Mesendoderm (in vitro differentiated cells): Measurements from ENCODE around the gene FRAT2.

Experiments
- DNase-seq: peaks from one replicate; pipeline ENCODE4 v3.0.0; 2013
- H2AK5ac ChIP-seq: 2 replicates; pipeline ENCODE4 v1.6.1; 2013; ENCODE audit warnings: low read length, inconsistent platforms
- H2BK120ac ChIP-seq: 2 replicates; pipeline ENCODE4 v1.6.1; 2013; ENCODE audit warnings: low read depth, mild to moderate bottlenecking, low read length, moderate library complexity, mixed read lengths
- H2BK15ac ChIP-seq: replicated peaks from 2 replicates; pipeline ENCODE4 v1.6.1; 2013; ENCODE audit warnings: low read depth, mild to moderate bottlenecking, moderate library complexity
- H2BK5ac ChIP-seq: 2 replicates; pipeline ENCODE4 v1.6.1; 2013; ENCODE audit warnings: low read length, inconsistent platforms
- H3K18ac ChIP-seq: 2 replicates; pipeline ENCODE4 v1.6.1; 2013; ENCODE audit warnings: mild to moderate bottlenecking, low read length, mixed read lengths
- H3K23ac ChIP-seq: one replicate; pipeline ENCODE4 v1.6.1; 2013; ENCODE audit warnings: low read length
- H3K27ac ChIP-seq: 2 replicates; pipeline ENCODE4 v1.5.1; 2013; ENCODE audit warnings: low read depth, mild to moderate bottlenecking, inconsistent platforms, low read length, moderate library complexity
- H3K27me3 ChIP-seq: 2 replicates; pipeline ENCODE4 v1.6.1; 2013; ENCODE audit warnings: low read length, control low read depth, mild to moderate bottlenecking, inconsistent platforms; ENCODE audit not compliant: insufficient read depth, poor library complexity
- H3K36me3 ChIP-seq: 2 replicates; pipeline ENCODE4 v1.6.1; 2013; ENCODE audit warnings: low read length, inconsistent platforms; ENCODE audit not compliant: control insufficient read depth, insufficient read depth
- H3K4ac ChIP-seq: one replicate; pipeline ENCODE4 v1.6.1; 2013; ENCODE audit warnings: low read depth, mild to moderate bottlenecking, low read length, moderate library complexity
- H3K4me1 ChIP-seq: 2 replicates; pipeline ENCODE4 v1.6.1; 2013; ENCODE audit warnings: low read depth, low read length, inconsistent platforms; ENCODE audit not compliant: control insufficient read depth
- H3K4me2 ChIP-seq: 2 replicates; pipeline ENCODE4 v1.6.1; 2013; ENCODE audit warnings: low read length
- H3K4me3 ChIP-seq: 2 replicates; pipeline ENCODE4 v1.5.1; 2013; ENCODE audit warnings: mild to moderate bottlenecking, low read length
- H3K56ac ChIP-seq: one replicate; pipeline ENCODE4 v1.6.1; 2013; ENCODE audit warnings: low read length
- H3K79me1 ChIP-seq: 2 replicates; pipeline ENCODE4 v1.6.1; 2013; ENCODE audit warnings: low read length, inconsistent platforms
- H3K79me2 ChIP-seq: 2 replicates; pipeline ENCODE4 v1.6.1; 2013; ENCODE audit warnings: mild to moderate bottlenecking, low read length; ENCODE audit not compliant: control insufficient read depth, insufficient read depth
- H3K9ac ChIP-seq: 2 replicates; pipeline ENCODE4 v1.6.1; 2013; ENCODE audit warnings: low read length, inconsistent platforms
- H4K5ac ChIP-seq: one replicate; pipeline ENCODE4 v1.6.1; 2013; ENCODE audit warnings: low read length
- H4K8ac ChIP-seq: one replicate; pipeline ENCODE4 v1.6.1; 2013; ENCODE audit warnings: low read depth, mild to moderate bottlenecking, control low read depth, low read length, moderate library complexity
- WGBS: extraction: QIAGEN DNeasy Blood & Tissue Kit; methylation state at CpG from one replicate; pipeline ENCODE4 v1.1.7; 2013; ENCODE audit warnings: low lambda C conversion rate, missing lambda C conversion rate; ENCODE audit not compliant: insufficient coverage; ENCODE audit errors: extremely low coverage; 5-methylcytosine and 5-hydroxymethylcytosine counted together

The FRAT2 gene

DNA sequence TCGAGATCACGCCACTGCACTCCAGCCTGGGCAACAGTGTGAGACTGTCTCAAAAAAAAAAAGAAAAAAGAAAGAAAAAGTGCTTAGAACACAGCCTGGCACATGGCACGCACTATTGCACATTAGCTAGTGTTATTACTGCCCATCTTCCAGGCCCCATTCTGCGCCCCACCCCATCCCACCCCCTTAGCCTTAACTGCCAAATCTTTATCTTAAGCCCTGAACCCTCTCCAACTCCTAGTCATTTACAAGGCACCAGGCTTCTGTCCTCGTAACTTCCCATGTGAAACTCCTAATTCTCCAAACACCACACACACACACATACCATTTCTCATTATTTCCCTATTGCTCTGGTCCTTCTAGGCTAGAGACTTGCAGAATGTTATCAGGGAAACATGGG is 4.8 kb downstream of the FRAT2 start:
- H3K4me2 ChIP-seq = no peak overlapping the region
- no peak overlapping the region for H3K27ac ChIP-seq
- H3K4ac ChIP-seq = no peak overlapping the region
- H2AK5ac ChIP-seq = no peak overlapping the region
- peaks cover 6% of the 10 kb centered on the region for H3K79me2 ChIP-seq
- H3K4me3 ChIP-seq = no peak overlapping the region
- no peaks in the 10 kb centered on the region for H3K27me3 ChIP-seq
- H2BK15ac ChIP-seq = no peak overlapping the region
- H3K9ac ChIP-seq = no peak overlapping the region
- H3K23ac ChIP-seq = no peak overlapping the region
- peaks cover 6% of the 10 kb centered on the region for H3K4me1 ChIP-seq
- peaks cover 6% of the 10 kb centered on the region for H3K79me1 ChIP-seq
- H2BK120ac ChIP-seq = no peak overlapping the region
- H4K5ac ChIP-seq = no peak overlapping the region
- H2BK5ac ChIP-seq = no peak overlapping the region
- H3K36me3 ChIP-seq = no peaks in the 10 kb centered on the region
- no peak overlapping the region for H3K56ac ChIP-seq
- no peak overlapping the region for H3K18ac ChIP-seq
- WGBS = no CpG with 5 or more reads among the region's 5 CpGs
- H4K8ac ChIP-seq = no peak overlapping the region
- DNase-seq = no peak

GRCh38 chr10:97328646-97329453 is 5.7 kb downstream of the FRAT2 start:
- no peak for DNase-seq
- H3K27ac ChIP-seq = no peak overlapping the region

DNA sequence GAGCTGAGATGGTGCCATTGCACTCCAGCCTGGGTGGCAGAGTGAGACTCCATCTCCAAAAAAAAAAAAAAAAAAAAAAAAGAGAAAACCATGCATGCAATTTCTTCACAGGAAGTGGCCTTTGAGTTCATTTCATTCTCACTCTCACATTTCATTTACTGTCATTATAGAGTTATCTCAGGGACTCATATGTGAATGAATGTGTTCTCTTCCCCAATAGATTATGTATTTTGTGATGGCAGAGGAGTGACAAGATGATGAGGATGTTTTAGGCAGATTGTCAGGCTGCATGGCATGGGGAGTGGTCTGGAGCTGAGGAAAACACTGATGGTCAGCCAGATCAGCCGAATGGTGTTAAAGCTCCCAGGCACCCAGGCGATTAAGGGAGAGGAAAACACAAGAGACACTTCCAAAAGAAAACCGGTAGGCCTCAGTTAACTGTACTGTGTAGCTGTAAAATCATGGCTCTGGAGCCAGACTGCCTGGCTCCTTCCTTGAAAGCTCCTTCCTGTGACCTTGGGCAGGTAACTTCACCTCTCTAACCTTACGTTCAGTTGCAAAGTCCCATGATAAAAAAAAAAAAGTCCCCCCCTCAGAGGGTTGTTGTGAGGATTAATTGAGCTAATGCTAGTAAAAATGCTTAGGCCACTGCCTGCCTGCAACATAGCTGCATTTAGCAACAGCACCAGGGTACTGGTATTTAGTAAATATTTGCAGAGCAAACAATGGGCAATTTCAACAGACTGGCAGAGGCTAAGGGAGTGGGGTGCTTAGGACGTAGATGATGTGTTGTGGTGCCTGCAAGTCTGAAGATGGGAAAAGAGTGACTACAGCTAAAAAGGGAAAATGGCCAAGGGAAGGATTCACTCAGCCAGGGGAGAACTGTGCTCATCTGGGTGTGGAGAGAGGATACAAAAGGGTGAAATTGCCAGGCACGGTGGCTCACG is 6.9 kb downstream of the FRAT2 start:
- H2BK120ac ChIP-seq = no peak overlapping the region
- no peak overlapping the region for H4K5ac ChIP-seq
- no peak for DNase-seq
- no CpG with 5 or more reads among the region's 7 CpGs for WGBS
- no peak overlapping the region for H3K27ac ChIP-seq
- H3K4ac ChIP-seq = no peak overlapping the region
- H3K23ac ChIP-seq = no peak overlapping the region
- H3K4me2 ChIP-seq = no peak overlapping the region
- H3K27me3 ChIP-seq = no peaks in the 10 kb centered on the region
- peaks cover 6% of the 10 kb centered on the region for H3K79me1 ChIP-seq
- H3K79me2 ChIP-seq = peaks cover 5% of the 10 kb centered on the region
- H3K4me1 ChIP-seq = peaks cover 6% of the 10 kb centered on the region
- H3K4me3 ChIP-seq = no peak overlapping the region
- peak overlapping the region; percentile 15 for H3K56ac ChIP-seq
- peak overlapping the region; percentile 16 for H3K9ac ChIP-seq
- H3K36me3 ChIP-seq = no peaks in the 10 kb centered on the region
- no peak overlapping the region for H2AK5ac ChIP-seq
- H2BK15ac ChIP-seq = no peak overlapping the region
- H3K18ac ChIP-seq = no peak overlapping the region
- H2BK5ac ChIP-seq = no peak overlapping the region
- no peak overlapping the region for H4K8ac ChIP-seq

More at GRCh38 chr10:97328646-97329453, 5.7 kb downstream of the FRAT2 start:
- H2AK5ac ChIP-seq = no peak overlapping the region
- peaks cover 6% of the 10 kb centered on the region for H3K79me1 ChIP-seq
- no peak overlapping the region for H4K5ac ChIP-seq
- peaks cover 6% of the 10 kb centered on the region for H3K79me2 ChIP-seq
- H3K56ac ChIP-seq = peak overlapping the region; percentile 19
- H2BK5ac ChIP-seq = no peak overlapping the region
- H3K9ac ChIP-seq = no peak overlapping the region
- peaks cover 6% of the 10 kb centered on the region for H3K4me1 ChIP-seq
- no peak overlapping the region for H3K4me2 ChIP-seq
- no peaks in the 10 kb centered on the region for H3K27me3 ChIP-seq
- no peak overlapping the region for H4K8ac ChIP-seq
- WGBS = no CpG with 5 or more reads among the region's 3 CpGs
- peak overlapping the region; percentile 57 for H3K23ac ChIP-seq
- no peak overlapping the region for H3K18ac ChIP-seq
- no peak overlapping the region for H2BK15ac ChIP-seq
- no peak overlapping the region for H2BK120ac ChIP-seq
- no peaks in the 10 kb centered on the region for H3K36me3 ChIP-seq
- no peak overlapping the region for H3K4me3 ChIP-seq
- H3K4ac ChIP-seq = no peak overlapping the region

- H3K4me3 ChIP-seq = no peak overlapping the region
Observed at GRCh38 chr10:97325754-97326153, 8.8 kb downstream of the FRAT2 start.

GRCh38 chr10:97323501-97323900 is 11.0 kb downstream of the FRAT2 start:
- Histone ChIP-seq H3K4me1 (peaks cover 3% of the 10 kb centered on the region), H3K9ac (no peak overlapping the region), H3K36me3 (no peaks in the 10 kb centered on the region), H3K56ac (no peak overlapping the region), H3K27ac (no peak overlapping the region), H2BK15ac (no peak overlapping the region), H3K79me2 (no peaks in the 10 kb centered on the region), H3K4ac (no peak overlapping the region), H3K4me3 (no peak overlapping the region), H3K18ac (no peak overlapping the region), H2BK120ac (no peak overlapping the region), H2BK5ac (no peak overlapping the region), H4K8ac (no peak overlapping the region), H3K4me2 (no peak overlapping the region), H4K5ac (no peak overlapping the region), H3K27me3 (peaks cover 3% of the 10 kb centered on the region), H2AK5ac (no peak overlapping the region), H3K23ac (no peak overlapping the region), H3K79me1 (no peaks in the 10 kb centered on the region)
- DNase-seq = no peak
- no CpG with 5 or more reads among the region's 4 CpGs for whole genome bisulfite sequencing

More at GRCh38 chr10:97325754-97326153, 8.8 kb downstream of the FRAT2 start:
- Histone ChIP-seq H4K8ac (no peak overlapping the region), H3K79me1 (peaks cover 3% of the 10 kb centered on the region), H4K5ac (no peak overlapping the region), H3K9ac (no peak overlapping the region), H2BK5ac (no peak overlapping the region), H3K4me1 (peaks cover 5% of the 10 kb centered on the region), H3K36me3 (no peaks in the 10 kb centered on the region), H3K4ac (no peak overlapping the region), H3K4me2 (no peak overlapping the region), H3K23ac (no peak overlapping the region), H3K18ac (no peak overlapping the region), H2AK5ac (no peak overlapping the region), H2BK15ac (no peak overlapping the region), H3K56ac (no peak overlapping the region), H2BK120ac (no peak overlapping the region), H3K27ac (no peak overlapping the region), H3K27me3 (no peaks in the 10 kb centered on the region), H3K79me2 (no peaks in the 10 kb centered on the region)
- DNase-seq = peak; percentile 54
- WGBS = no CpG with 5 or more reads among the region's 9 CpGs
